GM12878 (cell line): Measurements from ENCODE around the gene PDSS2. TPM values are rescaled to one million over a fixed set of nuclear protein-coding genes. Genes with fewer than 3 reads are reported as not detected.

ENCODE experiments used
- BCLAF1 ChIP-seq: fragments of 450-650 bp; IDR thresholded peaks from 2 replicates; pipeline ENCODE4 v1.6.1; 2017; ENCODE audit warnings: antibody characterized with exemption, mild to moderate bottlenecking, moderate library complexity
- CEBPB ChIP-seq, 2 experiments: fragments of 150-350 bp in 1 of 2; IDR thresholded peaks; 2 replicates each; pipeline ENCODE4 v1.6.1; 2012 to 2014; ENCODE audit warnings: low read depth in 2 of 2, low read length in 2 of 2, borderline replicate concordance in 1 of 2, inconsistent platforms in 1 of 2
- CREB1 ChIP-seq: IDR thresholded peaks from 2 replicates; pipeline ENCODE4 v1.6.1; 2012; ENCODE audit warnings: low read depth, mild to moderate bottlenecking, inconsistent platforms
- EZH2 ChIP-seq: IDR thresholded peaks from 2 replicates; pipeline ENCODE4 v1.6.1; 2012; ENCODE audit warnings: low read depth, mild to moderate bottlenecking, control low read depth, inconsistent platforms, low read length, borderline replicate concordance; ENCODE audit not compliant: control insufficient read depth
- FOXK2 ChIP-seq: fragments of 450-650 bp; IDR thresholded peaks from 2 replicates; pipeline ENCODE4 v1.6.1; 2017; ENCODE audit warnings: mild to moderate bottlenecking, moderate library complexity
- IKZF1 ChIP-seq: fragments of 450-650 bp; conservative IDR thresholded peaks from 2 replicates; pipeline ENCODE4 v1.6.1; 2017; ENCODE audit warnings: antibody characterized with exemption, mild to moderate bottlenecking
- LARP7 ChIP-seq: fragments of 450-650 bp; IDR thresholded peaks from 2 replicates; pipeline ENCODE4 v1.6.1; 2017; ENCODE audit warnings: mild to moderate bottlenecking
- MTA3 ChIP-seq: IDR thresholded peaks from 2 replicates; pipeline ENCODE4 v1.6.1; 2012; ENCODE audit warnings: low read length, inconsistent platforms, borderline replicate concordance
- NBN ChIP-seq: fragments of 450-650 bp; IDR thresholded peaks from 2 replicates; pipeline ENCODE4 v1.6.1; 2016
- NRF1 ChIP-seq: conservative IDR thresholded peaks from 2 replicates; pipeline ENCODE4 v1.6.1; 2011; ENCODE audit warnings: mild to moderate bottlenecking, low read depth, low read length, improper control_type of control experiment
- PBX3 ChIP-seq: IDR thresholded peaks from 2 replicates; pipeline ENCODE4 v1.6.1; 2011; ENCODE audit warnings: mild to moderate bottlenecking, low read depth, low read length, moderate library complexity; ENCODE audit not compliant: insufficient replicate concordance
- RBBP5 ChIP-seq: fragments of 200-600 bp; sonication (generic); conservative IDR thresholded peaks from 2 replicates; pipeline ENCODE4 v1.6.1; 2016
- RFX5 ChIP-seq: IDR thresholded peaks from 2 replicates; pipeline ENCODE4 v1.6.1; 2011; ENCODE audit warnings: low read depth, low read length, improper control_type of control experiment
- SIN3A ChIP-seq: IDR thresholded peaks from 2 replicates; pipeline ENCODE4 v1.6.1; 2012; ENCODE audit warnings: low read depth, low read length, improper control_type of control experiment
- SIX5 ChIP-seq: IDR thresholded peaks from 2 replicates; pipeline ENCODE4 v1.6.1; 2011; ENCODE audit warnings: mild to moderate bottlenecking, low read depth, low read length, moderate library complexity; ENCODE audit not compliant: severe bottlenecking
- SKIL ChIP-seq: fragments of 450-650 bp; IDR thresholded peaks from 2 replicates; pipeline ENCODE4 v1.6.1; 2017; ENCODE audit warnings: mild to moderate bottlenecking, low read depth, inconsistent platforms; ENCODE audit not compliant: poor library complexity, severe bottlenecking
- SMAD5 ChIP-seq: IDR thresholded peaks from 2 replicates; pipeline ENCODE4 v1.6.1; 2016; ENCODE audit warnings: antibody characterized with exemption, low read depth
- SMC3 ChIP-seq: IDR thresholded peaks from 2 replicates; pipeline ENCODE4 v1.6.1; 2011; ENCODE audit warnings: low read length, improper control_type of control experiment, borderline replicate concordance
- SPI1 ChIP-seq: IDR thresholded peaks from 2 replicates; pipeline ENCODE4 v1.6.1; 2011; ENCODE audit warnings: low read depth, mild to moderate bottlenecking, low read length, moderate library complexity, borderline replicate concordance; ENCODE audit not compliant: insufficient read depth
- SREBF1 ChIP-seq: IDR thresholded peaks from 2 replicates; pipeline ENCODE4 v1.6.1; 2012; ENCODE audit warnings: mild to moderate bottlenecking, low read length
- STAT1 ChIP-seq: fragments of 450-650 bp; conservative IDR thresholded peaks from 2 replicates; pipeline ENCODE4 v1.6.1; 2014; ENCODE audit warnings: antibody characterized with exemption, mild to moderate bottlenecking
- STAT3 ChIP-seq: IDR thresholded peaks from 2 replicates; pipeline ENCODE4 v1.6.1; 2011; ENCODE audit warnings: low read depth, low read length, improper control_type of control experiment
- SUZ12 ChIP-seq: fragments of 200-600 bp; sonication (generic); IDR thresholded peaks from one replicate; pipeline ENCODE4 v1.6.1; 2018; ENCODE audit warnings: antibody characterized with exemption, mild to moderate bottlenecking; ENCODE audit not compliant: unreplicated experiment
- TCF7 ChIP-seq: IDR thresholded peaks from 2 replicates; pipeline ENCODE4 v1.6.1; 2014; ENCODE audit warnings: antibody characterized with exemption, borderline replicate concordance
- ZBED1 ChIP-seq: IDR thresholded peaks from 2 replicates; pipeline ENCODE4 v1.6.1; 2016; ENCODE audit warnings: borderline replicate concordance
- ZNF24 ChIP-seq: fragments of 450-650 bp; IDR thresholded peaks from 2 replicates; pipeline ENCODE4 v1.6.1; 2017; ENCODE audit warnings: antibody characterized with exemption, mild to moderate bottlenecking
- ZNF622 ChIP-seq: fragments of 450-650 bp; IDR thresholded peaks from 2 replicates; pipeline ENCODE4 v1.6.1; 2017; ENCODE audit warnings: mild to moderate bottlenecking, inconsistent platforms
- ZSCAN29 ChIP-seq: fragments of 450-650 bp; IDR thresholded peaks from 2 replicates; pipeline ENCODE4 v1.6.1; 2017; ENCODE audit warnings: mild to moderate bottlenecking, moderate library complexity
- polyA plus RNA-seq, 11 experiments: library from polyadenylated mRNA; depleted of rRNA in 4 of 11; unstranded in 6 of 11; stranded (reverse) in 5 of 11; fragments of >200 nt; fragmentation: Nextera tagmentation in 4 of 11; fragmentation: Illumina TruSeq in 1 of 11; extraction: Ambion mirVana in 4 of 11; extraction: Trizol in 1 of 11; gene quantifications; 1 replicate in 1 of 11; 2 replicates in 10 of 11; pipeline versions ENCODE4 v1.2.1 to v1.2.3, GENCODE V29; 2011 to 2016; ENCODE audit warnings: inconsistent platforms in 2 of 11, missing spikeins in 2 of 11, low read depth in 1 of 11
- total RNA-seq, 4 experiments: library from RNA; depleted of rRNA in 3 of 4; stranded (reverse); fragments of >200 nt in 3 of 4; fragmentation: Illumina TruSeq in 1 of 4; extraction: Trizol in 1 of 4; gene quantifications; 2 replicates each; pipeline versions ENCODE4 v1.2.1 to v1.2.3, GENCODE V29; 2013 to 2021

The PDSS2 gene
- total and polyA plus RNA-seq, 10 of the 15 experiments (the other 5 are each of a cell fraction or from before 2014, with no cell fraction given): 7.7 to 15.5 (median 9.6) TPM

- TF ChIP-seq ZBED1 (no peak), SUZ12 (no peak), STAT3 (no peak), EZH2 (no peak), IKZF1 (peak; percentile 96), SMC3 (peak; percentile 61), TCF7 (no peak), CREB1 (no peak), SMAD5 (no peak), ZNF622 (no peak), PBX3 (no peak), SPI1 (no peak), SIN3A (no peak), ZNF24 (peak; percentile 75), ZSCAN29 (no peak), RFX5 (no peak), CEBPB (IDR thresholded peaks at IDR 0.05; ENCODE audit: borderline replicate concordance in 1 of 2, low read depth in 2 of 2, low read length in 2 of 2) (no peak), RBBP5 (no peak), MTA3 (no peak; the same call in 1 of the 2 replicates), BCLAF1 (no peak), FOXK2 (no peak), STAT1 (no peak), SKIL (no peak), NRF1 (no peak), SIX5 (no peak), LARP7 (peak; percentile 91), NBN (no peak), SREBF1 (no peak)
Observed at GRCh38 chr6:107114213-107114925, 345.0 kb downstream of the PDSS2 start (continued).
